NOMO-1 (cell line): ENCODE results near the gene TRIM39.

Experiments
- DNase-seq, 2 experiments: peaks; one replicate each; lab custom pipeline; 2025; ENCODE audit not compliant: unreplicated experiment in 2 of 2; lab: John Stamatoyannopoulos, UW

Gene TRIM39

GRCh38 chr6:30325873-30326525 lies 728 bp upstream of the TRIM39 start:
- DNase-seq, result peak; percentile 79 to 80

GRCh38 chr6:30327232-30327746 lies 562 bp downstream of the TRIM39 start:
- DNase-seq, result peak in 1 of 2 experiments; percentile 5

GRCh38 chr6:30328397-30328796 lies 1.7 kb downstream of the TRIM39 start:
- DNase-seq, result no peak

GRCh38 chr6:30329331-30329730 lies 2.6 kb downstream of the TRIM39 start:
- no peak for DNase-seq

- DNase-seq, result no peak
Observed at GRCh38 chr6:30331981-30332380, 5.3 kb downstream of the TRIM39 start.

GRCh38 chr6:30334075-30334783 lies 7.5 kb downstream of the TRIM39 start:
- no peak for DNase-seq

GRCh38 chr6:30340589-30341054 lies 13.9 kb downstream of the TRIM39 start:
- DNase-seq, result no peak

GRCh38 chr6:30341218-30341617 lies 14.5 kb downstream of the TRIM39 start:
- no peak for DNase-seq

- DNase-seq, result no peak
Observed at GRCh38 chr6:30341728-30342127, 15.0 kb downstream of the TRIM39 start.

- DNase-seq, result no peak
Observed at GRCh38 chr6:30344191-30344867, 17.6 kb downstream of the TRIM39 start.

GRCh38 chr6:30344868-30345671 lies 18.3 kb downstream of the TRIM39 start, which contains the start of gene RPP21:
Gene RPP21, plus strand, starts transcription at chr6:30345156. Its CDS starts 16 bp downstream, at chr6:30345172.
- peak; percentile 79 to 80 for DNase-seq

- DNase-seq, result no peak
Observed at GRCh38 chr6:30345852-30346251, 19.1 kb downstream of the TRIM39 start.

- peak in 1 of 2 experiments; percentile 24 for DNase-seq
Observed at GRCh38 chr6:30348957-30349356, 22.2 kb downstream of the TRIM39 start.

- DNase-seq, result peak in 1 of 2 experiments; percentile 6
Observed at GRCh38 chr6:30349421-30350177, 22.9 kb downstream of the TRIM39 start.

GRCh38 chr6:30350524-30350923 lies 23.8 kb downstream of the TRIM39 start:
- DNase-seq, result no peak

GRCh38 chr6:30352550-30352949 lies 25.8 kb downstream of the TRIM39 start:
- DNase-seq, result no peak

GRCh38 chr6:30355281-30355680 lies 28.6 kb downstream of the TRIM39 start:
- no peak for DNase-seq

GRCh38 chr6:30356536-30356935 lies 29.8 kb downstream of the TRIM39 start:
- no peak for DNase-seq

- peak; percentile 18 to 53 for DNase-seq
Observed at GRCh38 chr6:30357678-30358540, 31.2 kb downstream of the TRIM39 start.
